Osteocyte (in vitro differentiated cells): Measurements from ENCODE around the gene SHC4. TPM values are rescaled to one million over a fixed set of nuclear protein-coding genes. Genes with fewer than 3 reads are reported as not detected.

Source experiments
- DNase-seq: peaks from one replicate; pipeline ENCODE4 v3.0.0; 2021; ENCODE audit warnings: mixed read lengths; ENCODE audit not compliant: unreplicated experiment; ENCODE audit errors: extremely low spot score
- H3K27ac Mint-ChIP-seq: one replicate; pipeline ENCODE4 v1.8.0; 2021; ENCODE audit warnings: mild to moderate bottlenecking, mixed read lengths; ENCODE audit not compliant: unreplicated experiment
- H3K27me3 Mint-ChIP-seq: one replicate; pipeline ENCODE4 v1.8.0; 2021; ENCODE audit warnings: mixed read lengths; ENCODE audit not compliant: unreplicated experiment
- H3K36me3 Mint-ChIP-seq: one replicate; pipeline ENCODE4 v1.8.0; 2021; ENCODE audit warnings: mixed read lengths; ENCODE audit not compliant: unreplicated experiment
- H3K4me1 Mint-ChIP-seq: one replicate; pipeline ENCODE4 v1.8.0; 2021; ENCODE audit warnings: mixed read lengths; ENCODE audit not compliant: unreplicated experiment
- H3K4me3 Mint-ChIP-seq: one replicate; pipeline ENCODE4 v1.8.0; 2021; ENCODE audit warnings: mild to moderate bottlenecking, moderate library complexity, mixed read lengths; ENCODE audit not compliant: unreplicated experiment
- H3K9me3 Mint-ChIP-seq: one replicate; pipeline ENCODE4 v1.8.0; 2021; ENCODE audit warnings: mixed read lengths; ENCODE audit not compliant: unreplicated experiment
- CTCF ChIP-seq: fragments of 200-600 bp; sonication (generic); IDR thresholded peaks from 2 replicates; pipeline ENCODE4 v1.5.0; 2021; ENCODE audit warnings: antibody characterized with exemption, mild to moderate bottlenecking, moderate library complexity
- total RNA-seq: library from RNA; stranded (reverse); gene quantifications from 2 replicates; pipeline ENCODE4 v1.2.1, GENCODE V29; 2021

SHC4 gene
- total RNA-seq, 1 donor from 2014 or later: 4.2 TPM

- Mint-ChIP-seq H3K9me3 (peaks cover 5% of the 10 kb centered on the region), H3K27ac (no peak overlapping the region), H3K27me3 (no peaks in the 10 kb centered on the region), H3K4me1 (peaks cover 36% of the 10 kb centered on the region), H3K4me3 (no peak overlapping the region), H3K36me3 (no peaks in the 10 kb centered on the region)
- no peak for TF ChIP-seq CTCF
- DNase-seq: no peak
Observed at GRCh38 chr15:48937886-48938285, 25.8 kb downstream of the SHC4 start.

- Mint-ChIP-seq H3K27ac (peak overlapping the region; percentile 76), H3K36me3 (no peaks in the 10 kb centered on the region), H3K4me1 (peaks cover 36% of the 10 kb centered on the region), H3K4me3 (no peak overlapping the region), H3K27me3 (no peaks in the 10 kb centered on the region), H3K9me3 (peaks cover 5% of the 10 kb centered on the region)
- DNase-seq: no peak
- TF ChIP-seq CTCF: no peak
Observed at GRCh38 chr15:48936666-48937065, 27.1 kb downstream of the SHC4 start.

GRCh38 chr15:48935236-48935635, 28.5 kb downstream of the SHC4 start:
- H3K9me3 Mint-ChIP-seq: peaks cover 5% of the 10 kb centered on the region
- no peaks in the 10 kb centered on the region for H3K27me3 Mint-ChIP-seq
- H3K36me3 Mint-ChIP-seq: no peaks in the 10 kb centered on the region
- H3K4me3 Mint-ChIP-seq: no peak overlapping the region
- DNase-seq: no peak
- peak overlapping the region; percentile 20 for H3K27ac Mint-ChIP-seq
- no peak for TF ChIP-seq CTCF
- H3K4me1 Mint-ChIP-seq: peaks cover 42% of the 10 kb centered on the region

- peaks cover 37% of the 10 kb centered on the region for H3K4me1 Mint-ChIP-seq
- no peak overlapping the region for H3K4me3 Mint-ChIP-seq
- no peak for DNase-seq
- peaks cover 5% of the 10 kb centered on the region for H3K9me3 Mint-ChIP-seq
- no peaks in the 10 kb centered on the region for H3K36me3 Mint-ChIP-seq
- peak overlapping the region; percentile 24 for H3K27ac Mint-ChIP-seq
- no peaks in the 10 kb centered on the region for H3K27me3 Mint-ChIP-seq
- no peak for TF ChIP-seq CTCF
Observed at GRCh38 chr15:48930735-48931134, 33.0 kb downstream of the SHC4 start.

- DNase-seq: no peak
- TF ChIP-seq CTCF: no peak
- Mint-ChIP-seq H3K27me3 (no peaks in the 10 kb centered on the region), H3K4me1 (peaks cover 39% of the 10 kb centered on the region), H3K36me3 (no peaks in the 10 kb centered on the region), H3K4me3 (peak overlapping the region; percentile 8), H3K9me3 (peaks cover 5% of the 10 kb centered on the region), H3K27ac (peak overlapping the region; percentile 75)
Observed at GRCh38 chr15:48929661-48930060, 34.1 kb downstream of the SHC4 start.
